Transverse colon (tissue), 4 donors: ENCODE measurements around the gene SNRNP27. TPM values are rescaled to one million over a fixed set of nuclear protein-coding genes. Genes with fewer than 3 reads are reported as not detected.

Source experiments
- DNase-seq: peaks from one replicate; pipeline ENCODE4 v3.0.0-alpha.2; 2019
- H3K27ac ChIP-seq, 4 donors: fragments of 200-600 bp; sonication (generic); 2 replicates each; pipeline ENCODE4 v1.5.1; 2016 to 2018; ENCODE audit warnings: inconsistent platforms in 4 of 4
- H3K27me3 ChIP-seq: fragments of 200-600 bp; sonication (generic); 2 replicates; pipeline ENCODE4 v1.5.1; 2017; ENCODE audit warnings: inconsistent platforms
- H3K36me3 ChIP-seq, 4 donors: fragments of 200-600 bp; sonication (generic); 2 replicates each; pipeline ENCODE4 v1.5.1; 2017 to 2019; ENCODE audit warnings: inconsistent platforms in 4 of 4
- H3K4me1 ChIP-seq, 4 donors: fragments of 200-600 bp; sonication (generic); 2 replicates each; pipeline ENCODE4 v1.5.1; 2017 to 2020; ENCODE audit warnings: inconsistent platforms in 4 of 4
- H3K4me3 ChIP-seq, 4 donors: fragments of 200-600 bp; sonication (generic); 1 replicate in 1 of 4; 2 replicates in 3 of 4; pipeline versions ENCODE4 v1.5.1 to v1.6.1; 2017 to 2019; ENCODE audit warnings: inconsistent platforms in 4 of 4
- H3K9me3 ChIP-seq, 2 donors: fragments of 200-600 bp; sonication (generic); 2 replicates each; pipeline ENCODE4 v1.5.1; 2017 to 2019; ENCODE audit warnings: inconsistent platforms in 2 of 2
- EP300 ChIP-seq: sonication (generic); formaldehyde crosslinking; IDR thresholded peaks from one replicate; pipeline ENCODE4 v1.6.1; 2017; ENCODE audit warnings: antibody characterized with exemption, low read depth
- POLR2A ChIP-seq: fragments of 450-650 bp; IDR thresholded peaks from one replicate; pipeline ENCODE4 v1.6.1; 2016; ENCODE audit warnings: antibody characterized with exemption, mild to moderate bottlenecking, moderate library complexity
- POLR2AphosphoS5 ChIP-seq, 3 donors: sonication (generic); formaldehyde crosslinking; IDR thresholded peaks; one replicate each; pipeline ENCODE4 v1.6.1; 2016; ENCODE audit warnings: antibody characterized with exemption in 3 of 3
- WGBS, 2 donors: methylation state at CpG; one replicate each; pipeline ENCODE4 v1.1.5; 2018; ENCODE audit warnings: low coverage in 1 of 2; 5-methylcytosine and 5-hydroxymethylcytosine counted together
- in situ Hi-C, 4 donors: fragments of 200-750 bp; cut with MboI; loops; one replicate each; pipeline versions ENCODE4 v1.15.0 to v1.15.1; 2017; ENCODE audit warnings: low sequenced_read_pairs in 3 of 4, low pct_ligation_motif_present in 1 of 4, low pct_unique_long_range_greater_than_20kb in 1 of 4
- intact Hi-C: fragments of 100-400 bp; cut with DNase I; formaldehyde crosslinking; loops from one replicate; pipeline ENCODE4 v1.15.1; 2023; ENCODE audit warnings: low total_unique reads
- total RNA-seq, 4 donors: library from RNA; depleted of rRNA; stranded (reverse); fragments of >200 nt; gene quantifications; one replicate each; pipeline ENCODE4 v1.1.0, GENCODE V29; 2016
- TF ChIP-seq, protein P1 (sequence below), 5 experiments: fragments of 200-600 bp in 3 of 5; fragments of 450-650 bp in 2 of 5; sonication (generic) in 3 of 5; IDR thresholded peaks; 1 replicate in 2 of 5; 2 replicates in 3 of 5; pipeline ENCODE4 v1.5.1; 2016 to 2017; ENCODE audit warnings: antibody characterized with exemption in 5 of 5, inconsistent platforms in 3 of 5, mild to moderate bottlenecking in 2 of 5, moderate library complexity in 1 of 5

Gene SNRNP27
- total RNA-seq, 4 donors from 2014 or later, result 2.4 to 75.4 (median 63.6) TPM

DNA sequence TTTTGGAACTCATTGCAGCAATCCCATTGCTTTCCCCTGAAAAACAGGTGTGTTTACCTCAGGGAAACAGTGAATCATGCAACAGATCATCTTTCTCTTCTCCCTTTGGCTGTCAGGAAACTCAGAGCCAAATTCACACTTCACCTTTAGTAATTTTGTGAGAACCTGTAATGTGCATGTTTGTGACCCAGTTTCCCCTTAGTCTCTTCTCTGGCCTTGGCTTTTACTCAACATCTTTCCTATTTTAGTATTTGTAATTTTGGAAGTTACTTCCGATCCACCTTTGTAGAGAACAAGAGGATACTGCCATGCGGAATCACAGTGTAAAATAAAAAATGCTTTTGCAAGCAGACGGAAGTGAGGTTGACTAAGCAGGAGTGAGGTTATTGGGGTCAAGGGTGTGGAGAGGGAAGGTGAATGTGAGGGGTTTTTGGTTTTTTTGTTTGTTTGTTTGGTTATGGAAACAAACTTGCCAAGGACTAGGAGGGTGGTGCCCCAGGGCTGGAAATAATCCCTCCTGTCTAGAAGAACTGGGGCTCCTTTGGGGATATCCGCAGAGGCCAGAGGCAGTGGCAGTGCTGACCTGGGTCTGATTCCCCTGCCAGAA, 53.7 kb downstream of the SNRNP27 start:
- in situ Hi-C loops, result loop anchor here in 1 of 4 donors (25.0 kb wide), 1 partner anchor 115 kb away; no protein-coding TSS in a partner anchor
- Histone ChIP-seq H3K27ac (peak overlapping the region in 1 of 4 donors; percentile 2), H3K36me3 (peaks cover 0 to under 1% (median 0%) of the 10 kb centered on the region in 4 donors), H3K9me3 (no peaks in the 10 kb centered on the region), H3K4me1 (peaks cover 0 to 6% (median 2%) of the 10 kb centered on the region in 4 donors), H3K27me3 (peaks cover 13% of the 10 kb centered on the region), H3K4me3 (no peak overlapping the region)
- 86 to 97% methylated on average over 3 to 4 of the region's 4 CpGs for WGBS, 2 donors
- DNase-seq, result no peak
- intact Hi-C loops, result no loop called here
- TF ChIP-seq, protein P1, sequence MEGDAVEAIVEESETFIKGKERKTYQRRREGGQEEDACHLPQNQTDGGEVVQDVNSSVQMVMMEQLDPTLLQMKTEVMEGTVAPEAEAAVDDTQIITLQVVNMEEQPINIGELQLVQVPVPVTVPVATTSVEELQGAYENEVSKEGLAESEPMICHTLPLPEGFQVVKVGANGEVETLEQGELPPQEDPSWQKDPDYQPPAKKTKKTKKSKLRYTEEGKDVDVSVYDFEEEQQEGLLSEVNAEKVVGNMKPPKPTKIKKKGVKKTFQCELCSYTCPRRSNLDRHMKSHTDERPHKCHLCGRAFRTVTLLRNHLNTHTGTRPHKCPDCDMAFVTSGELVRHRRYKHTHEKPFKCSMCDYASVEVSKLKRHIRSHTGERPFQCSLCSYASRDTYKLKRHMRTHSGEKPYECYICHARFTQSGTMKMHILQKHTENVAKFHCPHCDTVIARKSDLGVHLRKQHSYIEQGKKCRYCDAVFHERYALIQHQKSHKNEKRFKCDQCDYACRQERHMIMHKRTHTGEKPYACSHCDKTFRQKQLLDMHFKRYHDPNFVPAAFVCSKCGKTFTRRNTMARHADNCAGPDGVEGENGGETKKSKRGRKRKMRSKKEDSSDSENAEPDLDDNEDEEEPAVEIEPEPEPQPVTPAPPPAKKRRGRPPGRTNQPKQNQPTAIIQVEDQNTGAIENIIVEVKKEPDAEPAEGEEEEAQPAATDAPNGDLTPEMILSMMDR (IDR thresholded peaks at IDR 0.05), result no peak
- no peak for TF ChIP-seq EP300
- no peak for TF ChIP-seq POLR2AphosphoS5 (IDR thresholded peaks at IDR 0.05)
- no peak for TF ChIP-seq POLR2A

GRCh38 chr2:69948032-69948962, 54.5 kb downstream of the SNRNP27 start:
- no peak for DNase-seq
- Histone ChIP-seq H3K4me1 (peaks cover 0 to 6% (median 2%) of the 10 kb centered on the region in 4 donors), H3K27me3 (peaks cover 13% of the 10 kb centered on the region), H3K27ac (no peak overlapping the region), H3K4me3 (no peak overlapping the region), H3K36me3 (no peaks in the 10 kb centered on the region), H3K9me3 (no peaks in the 10 kb centered on the region)
- TF ChIP-seq POLR2A (no peak), POLR2AphosphoS5 (IDR thresholded peaks at IDR 0.05) (no peak), EP300 (no peak)
- TF ChIP-seq, protein P1 (IDR thresholded peaks at IDR 0.05), result no peak
- in situ Hi-C loops (loop anchor here in 1 of 4 donors (25.0 kb wide), 1 partner anchor 114 kb away; no protein-coding TSS in a partner anchor), intact Hi-C loops (no loop called here)
- 70 to 76% methylated on average over 2 to 32 of the region's 35 CpGs for WGBS, 2 donors

GRCh38 chr2:69948963-69949645, 55.3 kb downstream of the SNRNP27 start:
- Histone ChIP-seq H3K9me3 (no peaks in the 10 kb centered on the region), H3K27me3 (peaks cover 13% of the 10 kb centered on the region), H3K27ac (no peak overlapping the region), H3K4me1 (peaks cover 0 to 6% (median 2%) of the 10 kb centered on the region in 4 donors), H3K4me3 (no peak overlapping the region), H3K36me3 (no peaks in the 10 kb centered on the region)
- 74 to 87% methylated on average over 5 to 21 of the region's 21 CpGs for WGBS, 2 donors
- TF ChIP-seq, protein P1 (IDR thresholded peaks at IDR 0.05), result no peak
- TF ChIP-seq EP300 (no peak), POLR2AphosphoS5 (IDR thresholded peaks at IDR 0.05) (no peak), POLR2A (no peak)
- in situ Hi-C loops, result loop anchor here in 1 of 4 donors (25.0 kb wide), 1 partner anchor 113 kb away; no protein-coding TSS in a partner anchor
- DNase-seq, result no peak
- intact Hi-C loops, result no loop called here
